Uterus (tissue), 4 donors: ENCODE measurements around the gene TEX29. TPM values are rescaled to one million over a fixed set of nuclear protein-coding genes. Genes with fewer than 3 reads are reported as not detected.

Source experiments
- DNase-seq, 2 donors: peaks; one replicate each; pipeline ENCODE4 v3.0.0-alpha.2; 2019 to 2020
- H3K27ac ChIP-seq, 2 donors: fragments of 200-600 bp; sonication (generic); 1 replicate in 1 of 2; 2 replicates in 1 of 2; pipeline ENCODE4 v1.5.1; 2016 to 2018
- H3K27me3 ChIP-seq, 2 donors: fragments of 200-600 bp; sonication (generic); one replicate each; pipeline ENCODE4 v1.5.1; 2018 to 2019; ENCODE audit warnings: control low read depth in 1 of 2
- H3K36me3 ChIP-seq, 2 donors: fragments of 200-600 bp; sonication (generic); one replicate each; pipeline ENCODE4 v1.5.1; 2019; ENCODE audit warnings: control low read depth in 1 of 2
- H3K4me1 ChIP-seq, 2 donors: fragments of 200-600 bp; sonication (generic); one replicate each; pipeline ENCODE4 v1.5.1; 2018 to 2019; ENCODE audit warnings: control low read depth in 1 of 2
- H3K4me3 ChIP-seq, 2 donors: fragments of 200-600 bp; sonication (generic); 1 replicate in 1 of 2; 2 replicates in 1 of 2; pipeline ENCODE4 v1.5.1; 2018 to 2019; ENCODE audit warnings: mild to moderate bottlenecking in 1 of 2
- H3K9me3 ChIP-seq, 2 donors: fragments of 200-600 bp; sonication (generic); one replicate each; pipeline ENCODE4 v1.5.1; 2019; ENCODE audit warnings: control low read depth in 1 of 2
- CTCF ChIP-seq, 4 experiments: fragments of 200-600 bp in 2 of 4; fragments of 450-650 bp in 2 of 4; sonication (generic) in 2 of 4; IDR thresholded peaks; one replicate each; pipeline ENCODE4 v1.5.1; 2016 to 2019; ENCODE audit warnings: antibody characterized with exemption in 4 of 4, mild to moderate bottlenecking in 2 of 4, moderate library complexity in 1 of 4
- POLR2A ChIP-seq, 2 donors: fragments of 450-650 bp; IDR thresholded peaks; one replicate each; pipeline ENCODE4 v1.6.1; 2016; ENCODE audit warnings: antibody characterized with exemption in 2 of 2, mild to moderate bottlenecking in 1 of 2, moderate library complexity in 1 of 2
- intact Hi-C: fragments of 100-400 bp; cut with DNase I; formaldehyde crosslinking; loops from one replicate; pipeline ENCODE4 v1.15.1; 2023; ENCODE audit warnings: low total_unique reads
- total RNA-seq, 4 donors: library from RNA; depleted of rRNA in 3 of 4; stranded (reverse); fragments of >200 nt in 3 of 4; gene quantifications; one replicate each; pipeline versions ENCODE4 v1.1.0 to v1.2.4, GENCODE V29; 2014 to 2023
- donor health status: DM: yes; HTN: yes; CAD: no.

Gene TEX29
- total RNA-seq, 4 donors from 2014 or later: 0.91 TPM; not detected in 3

DNA sequence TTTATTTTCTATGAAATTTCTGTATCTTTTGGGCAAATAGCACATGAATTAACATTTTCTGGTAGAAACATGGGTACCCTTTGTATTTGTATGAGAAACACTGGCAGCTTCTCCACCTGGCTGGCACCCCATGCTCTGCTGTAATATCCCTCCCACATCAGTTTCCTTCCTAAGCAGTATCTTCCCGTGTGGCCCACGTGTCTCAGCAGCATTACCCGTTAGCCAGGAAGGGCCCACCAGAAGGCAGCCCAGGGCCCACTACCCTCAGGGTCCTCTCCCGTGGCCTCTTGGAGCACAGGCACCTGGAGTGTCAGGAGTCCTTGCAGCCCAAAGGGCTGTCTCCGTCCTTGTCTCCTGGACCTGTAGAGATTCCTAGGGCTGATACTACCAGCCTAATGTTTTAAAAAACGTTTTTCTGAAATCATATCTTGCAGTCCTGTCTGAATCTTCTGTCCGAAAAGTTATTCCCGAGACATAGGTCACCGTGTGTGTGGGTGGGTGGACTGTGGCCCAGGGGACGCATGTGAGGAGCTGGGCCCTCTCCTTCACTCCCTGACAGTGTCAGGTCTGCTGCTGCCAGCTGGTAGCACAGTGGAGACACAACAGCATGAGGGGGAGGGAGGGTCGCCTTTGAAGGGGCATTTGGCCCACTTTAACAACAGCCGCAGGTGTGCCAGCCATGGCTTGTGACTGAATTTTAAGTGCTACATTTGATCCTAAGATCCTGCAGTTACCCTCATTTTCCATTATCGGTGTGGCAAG, 22.0 kb upstream of the TEX29 start:
- intact Hi-C loops: no loop called here
- no peak overlapping the region for H3K4me3 ChIP-seq
- no peak for DNase-seq
- H3K27ac ChIP-seq: no peak overlapping the region
- no peaks in the 10 kb centered on the region for H3K9me3 ChIP-seq
- TF ChIP-seq CTCF (IDR thresholded peaks at IDR 0.05) (no peak), POLR2A (IDR thresholded peaks at IDR 0.05) (no peak)
- no peaks in the 10 kb centered on the region for H3K27me3 ChIP-seq
- no peaks in the 10 kb centered on the region for H3K36me3 ChIP-seq
- no peaks in the 10 kb centered on the region for H3K4me1 ChIP-seq

GRCh38 chr13:111302045-111302726, 18.3 kb upstream of the TEX29 start:
- Histone ChIP-seq H3K4me1 (no peaks in the 10 kb centered on the region), H3K27me3 (no peaks in the 10 kb centered on the region), H3K9me3 (no peaks in the 10 kb centered on the region), H3K4me3 (no peak overlapping the region), H3K27ac (no peak overlapping the region), H3K36me3 (no peaks in the 10 kb centered on the region)
- TF ChIP-seq CTCF (IDR thresholded peaks at IDR 0.05) (no peak), POLR2A (IDR thresholded peaks at IDR 0.05) (no peak)
- intact Hi-C loops: no loop called here
- no peak for DNase-seq

- H3K4me3 ChIP-seq: no peak overlapping the region
- H3K4me1 ChIP-seq: no peaks in the 10 kb centered on the region
- TF ChIP-seq POLR2A (IDR thresholded peaks at IDR 0.05) (no peak), CTCF (IDR thresholded peaks at IDR 0.05) (no peak)
- no peaks in the 10 kb centered on the region for H3K9me3 ChIP-seq
- no peak overlapping the region for H3K27ac ChIP-seq
- no peaks in the 10 kb centered on the region for H3K27me3 ChIP-seq
- no peak for DNase-seq
- no peaks in the 10 kb centered on the region for H3K36me3 ChIP-seq
- intact Hi-C loops: no loop called here
Measured at GRCh38 chr13:111303559-111303958, 16.9 kb upstream of the TEX29 start.

DNA sequence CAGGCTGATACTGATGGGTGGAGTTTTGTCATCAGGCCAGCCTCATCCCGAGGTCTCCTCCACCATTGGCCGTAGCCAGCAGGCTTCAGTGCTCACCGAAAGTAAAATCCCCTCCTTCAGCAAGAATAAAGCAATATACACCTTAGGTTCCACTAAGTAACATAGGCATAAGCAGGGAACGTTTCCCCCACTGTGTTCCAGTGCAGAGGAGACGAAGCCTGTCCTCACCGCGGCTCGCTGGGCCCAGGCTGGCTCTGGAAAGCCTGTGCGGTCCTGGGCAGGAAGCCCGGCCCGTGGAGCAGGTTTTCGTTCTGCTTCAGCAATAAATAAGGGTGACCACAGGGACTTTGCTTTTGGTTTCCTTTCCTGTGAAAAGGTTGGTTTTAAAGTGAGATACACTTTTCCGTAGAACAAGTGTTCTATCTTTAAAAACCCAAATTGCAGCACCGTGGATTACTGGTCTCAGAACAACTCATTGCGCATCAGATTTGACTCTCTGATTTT, 16.3 kb upstream of the TEX29 start:
- no peak for TF ChIP-seq POLR2A (IDR thresholded peaks at IDR 0.05)
- TF ChIP-seq CTCF (IDR thresholded peaks at IDR 0.05): no peak
- H3K36me3 ChIP-seq: no peaks in the 10 kb centered on the region
- no peaks in the 10 kb centered on the region for H3K27me3 ChIP-seq

More for the DNA sequence above, 16.3 kb upstream of the TEX29 start:
- Histone ChIP-seq H3K4me3 (no peak overlapping the region), H3K27ac (no peak overlapping the region), H3K4me1 (no peaks in the 10 kb centered on the region), H3K9me3 (no peaks in the 10 kb centered on the region)
- intact Hi-C loops: no loop called here
- DNase-seq: no peak
